Stimulated activated CD4-positive, alpha-beta T cell treated with anti-CD3 and anti-CD28 coated beads, Interleukin-15, amount 100 ng/mL, for 24 hours (primary cell): ENCODE data around the gene KRT3.
"Not testable (repeated sequence)": the region's sequence is repeated elsewhere in the genome, so short reads cannot be mapped to it uniquely, and the experiment has no call there.

Source experiments
- DNase-seq: peaks from one replicate; pipeline ENCODE4 v3.0.0-alpha.2; 2020

Gene KRT3

DNA sequence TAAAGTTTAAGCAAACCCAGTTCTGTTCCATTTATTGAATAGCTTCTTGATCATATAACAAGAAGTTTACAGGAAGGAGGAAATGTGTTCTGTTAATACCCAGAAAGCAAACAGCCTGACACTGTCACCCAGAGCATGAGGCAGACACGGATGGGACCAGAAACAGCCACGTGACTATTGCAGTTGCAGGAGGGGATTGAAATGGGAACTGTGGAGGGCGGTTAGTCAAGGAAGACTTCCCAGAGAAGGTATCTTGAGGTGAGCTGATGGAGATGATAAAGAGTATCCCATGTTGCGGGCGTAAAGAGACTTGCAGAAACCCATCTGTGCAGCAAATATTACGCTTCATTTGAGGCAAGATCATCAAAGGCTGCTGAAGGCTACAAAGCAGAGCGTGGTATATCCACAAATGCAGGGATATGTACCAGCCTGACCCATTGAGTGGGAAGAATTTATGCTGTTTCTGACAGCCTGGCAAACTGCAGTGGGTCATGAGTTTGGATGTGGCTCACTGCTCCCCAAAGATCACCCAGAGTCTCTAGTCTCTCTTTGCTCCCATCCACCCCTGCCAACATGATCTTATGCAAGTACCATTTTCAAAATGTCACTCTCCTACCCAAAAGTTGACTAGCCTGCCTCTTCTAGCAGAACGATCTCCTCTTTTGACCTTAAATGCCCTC, 39.5 kb downstream of the KRT3 start:
- DNase-seq, result no peak

DNA sequence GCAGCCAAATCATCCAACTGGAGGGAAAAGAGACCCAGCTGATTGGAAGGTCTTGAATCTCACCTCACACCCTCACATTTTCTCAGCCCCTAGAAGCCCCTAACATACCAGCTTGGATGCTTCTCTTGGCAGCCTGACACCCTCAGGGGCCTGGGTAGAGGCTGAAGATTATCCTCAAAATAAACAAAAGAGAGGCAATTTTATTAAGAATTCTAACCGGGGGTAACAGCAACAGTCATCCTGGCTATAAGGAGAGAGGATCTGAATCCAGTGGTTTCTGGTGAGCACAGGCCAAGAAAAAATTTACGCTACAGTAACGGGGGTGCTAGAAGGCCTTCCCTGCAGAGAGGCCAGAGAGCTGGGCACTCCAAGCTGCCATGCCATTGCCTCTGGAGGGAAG, 40.4 kb downstream of the KRT3 start:
- DNase-seq, result no peak

DNA sequence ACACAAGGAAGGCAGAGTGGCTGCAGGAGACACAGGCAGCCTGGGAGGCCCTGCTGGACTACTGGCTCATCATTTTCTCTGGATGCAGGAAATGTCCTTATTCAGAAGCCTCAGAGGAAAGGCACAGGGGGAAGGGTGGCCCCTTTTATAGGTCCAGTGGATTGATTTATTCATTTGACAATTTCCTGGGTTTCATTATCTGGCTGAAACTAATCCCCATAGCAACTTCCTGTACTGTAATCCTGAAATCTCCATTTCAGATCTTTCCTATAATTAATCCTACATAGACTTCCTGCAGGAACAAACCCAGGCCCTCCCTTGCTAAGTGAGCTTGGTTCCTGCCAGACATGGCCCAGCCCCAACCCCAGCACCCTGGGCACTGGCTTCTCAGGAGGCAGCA, 41.8 kb downstream of the KRT3 start:
- no peak for DNase-seq

DNA sequence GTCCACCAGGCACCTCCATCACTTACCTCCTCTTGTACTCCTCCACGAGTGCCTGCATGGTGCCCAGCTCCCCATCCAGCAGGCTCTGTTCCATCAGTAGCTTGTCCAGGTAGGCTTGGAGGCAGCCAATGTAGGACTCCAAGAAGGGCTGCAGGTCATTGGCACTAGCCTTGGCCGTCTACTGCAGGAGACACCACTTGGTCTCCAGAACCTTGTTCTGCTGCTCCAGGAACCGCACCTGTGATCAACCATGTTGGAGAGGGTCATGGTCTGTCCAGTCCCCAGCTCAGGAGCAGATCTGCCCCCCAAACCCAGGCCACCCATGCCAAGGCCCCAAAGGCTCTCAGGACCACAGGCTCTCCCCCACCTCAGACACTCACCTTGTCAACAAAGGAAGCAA, 42.6 kb downstream of the KRT3 start:
- DNase-seq, result no peak

DNA sequence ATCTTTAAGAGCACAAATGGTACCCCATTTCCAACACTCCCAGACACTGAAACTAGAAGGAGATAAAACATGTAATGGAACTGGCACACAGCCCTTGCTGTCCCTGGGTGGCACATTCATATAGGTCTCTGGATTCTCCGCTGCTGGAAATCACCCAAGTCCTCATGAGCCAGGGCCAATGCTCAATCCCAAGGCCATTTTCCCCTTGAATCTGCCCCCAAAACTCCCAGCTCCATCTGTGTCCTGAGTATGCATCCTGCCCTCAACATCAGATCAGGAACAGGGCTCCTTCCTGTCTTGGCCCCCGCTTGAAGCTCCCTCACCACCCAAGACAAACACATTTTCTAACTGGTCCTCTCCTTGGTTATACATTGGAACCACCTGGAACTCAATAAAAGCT, 43.4 kb downstream of the KRT3 start:
- no peak for DNase-seq

DNA sequence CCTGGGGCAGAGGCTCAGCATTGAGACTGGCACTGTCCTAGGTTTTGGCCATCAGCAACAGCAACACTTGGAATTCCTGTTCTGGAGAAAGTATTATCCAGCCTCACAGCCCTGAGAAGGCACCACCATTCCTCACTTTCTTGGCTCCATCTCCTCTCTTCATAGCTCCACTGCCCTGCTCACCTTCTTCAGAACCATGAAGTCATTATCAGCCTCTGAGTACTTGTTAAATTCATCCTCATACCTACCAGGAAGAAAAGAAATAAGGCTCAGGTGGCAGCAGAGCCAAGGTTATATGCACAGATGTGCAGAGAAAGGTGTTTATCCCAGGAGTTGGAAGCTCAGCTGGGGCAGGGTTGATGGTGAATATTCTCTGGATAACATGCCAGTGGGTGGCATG, 44.1 kb downstream of the KRT3 start:
- DNase-seq, result no peak

DNA sequence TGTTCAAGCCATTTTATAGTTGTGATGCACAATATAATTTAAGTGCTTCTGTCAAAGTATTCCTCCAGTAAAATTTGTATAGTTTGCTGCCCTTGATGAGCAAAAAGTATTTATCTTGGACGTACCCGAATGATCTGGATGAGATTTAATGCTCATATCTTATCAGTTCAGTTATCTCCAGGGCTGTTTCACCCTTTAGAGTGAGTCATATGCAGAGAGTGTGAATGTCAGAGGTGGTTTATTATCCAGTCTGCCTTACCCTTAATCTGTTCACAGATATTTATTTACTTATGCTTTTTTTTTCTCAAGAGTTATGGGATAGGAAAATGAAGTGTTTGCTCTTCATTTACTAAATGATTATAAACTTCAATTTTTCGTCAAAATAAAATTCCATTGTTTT, 45.4 kb downstream of the KRT3 start:
- DNase-seq, result not testable (repeated sequence)

DNA sequence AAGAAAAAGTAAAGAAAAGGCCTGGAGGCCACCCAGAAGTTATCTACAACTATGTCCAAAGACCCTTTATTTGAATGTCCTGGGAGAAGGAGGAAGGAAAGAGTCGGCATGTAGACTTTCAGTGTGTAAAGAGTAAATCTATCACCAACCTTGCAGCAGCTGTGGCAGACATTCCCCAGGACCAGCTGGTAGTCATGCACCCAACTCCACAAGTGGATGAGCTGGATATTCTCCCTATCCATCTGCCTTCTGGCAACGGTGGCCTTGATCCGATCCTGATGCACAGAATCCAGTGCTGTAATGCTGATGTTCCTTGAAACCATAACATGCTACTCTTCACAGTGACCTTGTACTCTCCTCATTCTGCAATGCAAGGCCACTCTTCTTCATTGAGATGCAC, 46.1 kb downstream of the KRT3 start:
- DNase-seq, result no peak

DNA sequence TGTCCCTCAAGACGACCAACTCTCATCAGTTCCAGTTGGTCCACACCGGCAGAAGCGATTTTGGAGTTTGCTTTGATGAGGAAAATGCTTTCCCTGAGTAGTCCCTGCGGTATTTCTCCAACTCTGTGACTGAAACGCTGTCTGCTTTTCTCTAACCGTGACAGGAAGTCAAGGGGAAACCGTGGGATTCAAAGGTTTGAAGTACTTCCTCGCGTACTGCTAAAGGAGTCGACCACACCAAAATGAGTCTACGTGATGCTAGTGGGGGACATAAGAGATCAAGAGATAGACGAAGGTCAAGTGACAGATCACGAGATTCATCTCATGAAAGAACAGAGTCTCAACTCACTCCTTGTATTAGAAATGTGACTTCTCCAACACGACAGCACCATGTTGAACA, 47.3 kb downstream of the KRT3 start:
- DNase-seq, result no peak

DNA sequence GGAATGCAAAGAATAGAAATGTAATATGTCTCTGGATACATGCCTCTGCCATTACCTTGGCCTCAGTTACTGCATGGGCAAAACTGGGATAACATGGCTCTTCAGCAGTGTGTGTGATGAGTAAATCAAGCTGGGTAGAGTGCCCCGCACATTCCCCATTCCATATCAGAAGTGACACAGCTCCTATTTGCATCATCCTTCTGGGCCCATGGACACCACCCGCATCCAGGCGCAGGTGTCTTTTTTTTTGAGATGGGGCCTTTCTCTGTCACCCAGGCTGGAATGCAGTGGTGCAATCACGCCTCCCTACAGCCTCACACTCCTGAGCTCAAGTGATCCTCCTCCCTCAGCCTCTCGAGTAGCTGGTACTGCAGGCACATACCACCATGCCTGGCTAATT, 50.4 kb downstream of the KRT3 start:
- DNase-seq, result no peak

DNA sequence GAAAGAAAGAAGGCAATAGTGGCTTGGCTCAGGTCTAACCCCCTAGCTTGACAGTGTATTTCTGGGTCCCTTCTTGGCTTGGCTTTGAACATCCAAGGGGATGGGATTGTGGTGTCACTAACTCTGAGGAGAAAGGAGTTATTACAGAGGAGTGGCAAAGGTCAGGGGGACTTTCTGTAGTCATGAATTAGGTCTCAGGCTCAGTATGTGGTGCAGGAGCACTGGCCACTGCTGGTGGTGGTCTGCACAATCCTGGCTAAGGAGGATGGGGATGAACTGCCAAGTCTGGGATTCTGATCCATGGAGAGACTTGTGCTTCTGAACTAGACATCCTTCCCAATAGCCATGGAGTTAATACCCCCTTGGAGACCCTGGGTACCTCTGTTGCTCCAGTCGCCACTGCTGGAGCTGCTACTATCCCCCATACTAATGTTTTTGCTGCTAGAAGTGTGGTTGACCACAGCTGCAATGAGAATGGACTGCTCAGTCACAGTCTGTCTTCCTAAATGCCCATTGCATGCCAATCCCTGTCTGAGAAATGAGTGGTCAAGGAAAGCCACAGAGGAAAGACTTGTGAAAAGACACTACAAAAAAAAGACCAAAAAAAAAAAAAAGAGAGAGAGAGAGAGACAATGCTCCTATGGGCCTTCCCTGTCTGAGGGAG, 51.3 kb downstream of the KRT3 start:
- no peak for DNase-seq

DNA sequence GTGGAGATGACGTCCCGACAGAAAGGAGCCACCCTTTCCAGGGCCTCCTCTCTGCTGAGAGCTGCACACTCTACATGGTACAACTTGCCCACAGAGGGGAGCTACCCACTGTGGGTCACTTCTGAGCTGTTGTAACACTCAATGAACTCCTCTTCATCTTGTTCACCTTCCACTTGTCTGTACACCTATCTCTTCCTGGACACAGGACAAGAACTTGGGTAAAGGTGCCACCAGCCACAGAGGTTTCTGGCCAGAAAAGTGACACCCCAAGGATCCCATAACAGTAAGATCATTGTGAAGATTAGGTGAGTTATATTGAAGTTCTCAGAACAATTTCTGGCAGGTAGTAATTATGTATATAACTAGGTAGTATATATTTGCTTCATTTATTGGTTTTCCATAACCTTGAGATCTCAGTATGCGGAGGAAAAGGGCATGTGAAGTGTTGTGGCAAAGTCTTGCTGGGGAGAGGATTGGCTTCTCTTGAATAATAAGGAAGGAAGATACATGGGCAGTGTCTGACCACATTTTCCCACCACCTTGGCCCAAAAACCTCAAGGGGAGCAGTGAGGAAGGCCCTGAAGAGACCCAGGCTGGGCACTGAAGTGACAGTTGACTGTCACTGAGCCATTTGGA, 53.0 kb downstream of the KRT3 start:
- no peak for DNase-seq

DNA sequence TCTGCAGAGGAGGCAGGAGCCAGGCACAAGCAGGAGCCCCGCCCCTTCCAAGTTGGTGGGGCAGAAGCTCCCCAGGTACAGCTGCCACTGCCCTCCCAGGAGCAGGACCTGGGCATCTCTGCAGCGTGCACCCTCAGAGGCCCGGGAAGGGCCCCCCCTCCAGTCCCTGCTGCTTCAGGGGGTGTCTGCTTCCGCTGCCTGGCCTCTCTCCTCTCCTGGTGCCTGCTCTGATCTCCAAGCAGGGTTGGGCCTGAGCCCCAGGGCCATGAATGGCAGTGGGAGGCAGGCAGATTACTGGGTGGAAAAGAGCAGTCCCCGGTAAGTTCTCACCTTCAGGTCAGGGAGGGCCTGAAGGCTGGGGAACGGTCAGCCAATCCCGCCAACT, 53.7 kb downstream of the KRT3 start:
- no peak for DNase-seq

DNA sequence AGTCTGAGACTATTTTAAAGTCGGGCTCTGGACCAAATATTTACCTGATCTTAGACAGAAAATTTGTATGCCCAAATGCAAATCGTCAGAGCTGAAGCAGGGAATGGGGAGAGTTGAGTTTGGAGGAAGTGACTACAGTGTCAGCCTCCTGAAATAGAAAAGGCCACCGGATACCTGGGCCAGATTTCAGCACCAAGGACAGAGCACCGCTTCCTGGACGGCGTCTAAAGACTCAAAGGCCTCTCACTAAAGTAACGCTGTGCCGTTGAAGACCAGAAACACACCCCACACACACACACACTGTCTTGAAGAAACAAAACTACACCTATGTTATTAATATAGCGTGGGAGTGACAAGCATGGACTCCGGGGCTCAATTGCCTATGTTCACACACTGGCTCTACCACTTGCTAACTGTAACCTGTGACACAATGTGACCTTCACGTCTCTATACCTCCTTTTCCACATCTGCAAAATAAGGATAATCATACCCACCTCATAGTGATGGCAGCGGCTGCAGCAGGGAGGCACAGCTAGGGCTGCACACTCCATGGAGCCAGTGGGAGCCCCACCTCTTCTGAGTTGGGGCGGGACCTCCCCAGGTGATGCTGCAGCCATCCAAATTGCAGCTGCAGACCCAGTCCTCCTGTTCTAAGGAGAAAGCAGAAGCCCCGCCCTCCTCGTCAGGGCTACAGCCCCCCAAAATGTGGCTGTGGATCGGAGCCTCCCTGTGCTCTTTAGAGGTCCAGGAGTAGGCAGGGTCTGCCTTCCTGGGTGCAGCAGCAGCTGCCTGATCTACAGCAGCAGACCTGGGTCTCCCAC, 54.3 kb downstream of the KRT3 start:
- DNase-seq, result peak; percentile 71

DNA sequence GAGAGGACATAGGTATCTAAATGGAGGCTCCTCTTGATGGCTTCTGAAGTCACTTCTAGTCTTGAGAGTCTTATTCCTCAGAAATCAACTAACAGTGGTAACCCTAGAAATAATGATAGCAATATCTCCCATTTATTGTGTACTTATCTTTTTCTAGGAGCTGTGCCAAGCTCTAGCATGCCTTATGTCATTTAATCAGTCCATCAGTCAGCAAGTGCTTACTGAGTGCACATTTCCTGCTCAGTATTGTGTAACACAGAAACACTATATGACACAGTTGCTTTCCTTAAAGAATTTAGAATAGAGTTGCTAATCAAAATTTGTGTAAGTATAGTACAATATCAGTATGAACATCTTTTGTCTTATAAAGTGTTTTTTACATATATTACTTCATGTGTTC, 55.3 kb downstream of the KRT3 start:
- no peak for DNase-seq

DNA sequence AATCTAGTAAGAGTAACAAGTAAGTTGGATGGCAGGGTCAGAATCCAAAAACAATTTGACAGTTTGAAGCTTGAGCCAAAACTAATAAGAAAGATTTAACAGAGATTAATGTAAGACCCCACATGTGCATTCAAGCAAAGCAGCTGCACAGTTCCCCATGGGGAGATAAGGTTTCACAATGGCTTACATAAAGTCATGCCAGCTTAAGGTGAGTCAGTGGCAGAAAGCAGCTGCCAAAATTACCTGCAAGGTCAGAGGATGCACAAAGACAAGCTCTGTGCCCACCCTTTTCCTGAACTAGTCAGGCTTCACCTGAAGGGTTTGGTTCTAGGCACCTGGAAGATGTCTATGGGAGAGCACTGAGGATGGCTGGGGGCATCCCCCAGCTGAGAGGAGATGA, 56.0 kb downstream of the KRT3 start:
- no peak for DNase-seq
